Measurements from ENCODE around the gene KIT.

- TF ChIP-seq POLR2A (IDR thresholded peaks at IDR 0.05; ENCODE audit: low read depth, low read length), result no peak
- no peak for TF ChIP-seq POLR2AphosphoS5 (IDR thresholded peaks at IDR 0.05; ENCODE audit: low read depth, low read length)
- no peak for TF ChIP-seq TAF1 (IDR thresholded peaks at IDR 0.05; ENCODE audit: borderline replicate concordance, low read depth, low read length)
Measured at GRCh38 chr4:54668014-54668611, 10.4 kb downstream of the KIT start.

Data from GM12892 (cell line).